ENCODE results near the gene EPHB1. TPM values are rescaled to one million over a fixed set of nuclear protein-coding genes. Genes with fewer than 3 reads are reported as not detected.
"Not testable (repeated sequence)": the region's sequence is repeated elsewhere in the genome, so short reads cannot be mapped to it uniquely, and the experiment has no call there.

EPHB1 gene
- total RNA-seq, 2 experiments from 2014 or later, result 0.32 TPM; not detected in 1

DNA sequence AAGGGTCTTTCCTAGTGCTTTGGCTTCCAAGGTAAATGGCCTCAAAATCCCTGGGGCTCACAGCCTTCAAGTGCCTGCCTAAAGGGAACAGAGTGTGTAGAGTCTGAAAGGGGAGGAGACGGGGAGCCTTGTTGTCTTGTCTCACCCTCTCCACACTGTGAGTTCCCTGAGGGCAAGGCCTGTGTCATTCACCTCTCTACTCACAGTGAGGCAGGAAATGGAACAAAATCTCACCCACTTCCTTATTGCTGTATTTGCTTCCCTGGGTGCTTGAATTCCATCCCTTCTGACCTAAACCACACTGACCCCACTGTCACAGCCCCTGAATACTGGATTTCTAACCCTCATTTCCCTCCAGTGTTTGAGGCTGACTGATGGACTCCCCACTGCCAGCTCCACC, 197.5 kb downstream of the EPHB1 start:
- no peak for DNase-seq
- Mint-ChIP-seq H3K9me3 (no peaks in the 10 kb centered on the region), H3K4me3 (no peak overlapping the region), H3K27ac (no peak overlapping the region), H3K4me1 (ENCODE audit: low read depth) (no peaks in the 10 kb centered on the region), H3K36me3 (ENCODE audit: low read depth) (no peaks in the 10 kb centered on the region), H3K27me3 (ENCODE audit: low read depth) (peaks cover 8% of the 10 kb centered on the region)
- CTCF ChIA-PET, result interaction anchor here (1.0 kb wide), 1 partner anchor 238 kb away, joined by 4 read pairs; no protein-coding TSS in a partner anchor
- intact Hi-C loops (cut with micrococcal nuclease), result no loop called here

DNA sequence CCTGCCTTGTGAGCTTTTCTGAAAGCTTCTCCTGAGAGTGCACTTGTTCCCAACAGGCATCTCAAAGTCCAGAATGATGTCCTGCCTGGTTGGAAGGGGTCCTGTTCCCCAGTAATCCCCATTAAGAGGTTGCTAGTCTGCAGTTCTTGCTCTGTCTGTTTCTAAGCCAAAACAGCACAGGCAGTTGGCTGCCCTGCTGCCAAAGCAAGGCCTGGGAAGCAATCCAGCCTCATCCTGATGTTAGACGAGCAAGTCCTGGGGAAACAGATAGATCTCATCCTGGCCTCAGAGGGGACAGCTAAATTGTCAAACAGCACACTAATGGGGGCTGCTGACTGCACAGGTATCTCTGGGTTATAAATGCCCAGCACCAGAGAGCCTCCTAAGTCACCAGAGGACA, 198.0 kb downstream of the EPHB1 start:
- Mint-ChIP-seq H3K27me3 (ENCODE audit: low read depth) (peaks cover 8% of the 10 kb centered on the region), H3K27ac (no peak overlapping the region), H3K4me3 (no peak overlapping the region), H3K4me1 (ENCODE audit: low read depth) (no peaks in the 10 kb centered on the region), H3K9me3 (no peaks in the 10 kb centered on the region), H3K36me3 (ENCODE audit: low read depth) (no peaks in the 10 kb centered on the region)
- CTCF ChIA-PET, result no interaction called here
- no peak for DNase-seq
- intact Hi-C loops (cut with micrococcal nuclease), result no loop called here

DNA sequence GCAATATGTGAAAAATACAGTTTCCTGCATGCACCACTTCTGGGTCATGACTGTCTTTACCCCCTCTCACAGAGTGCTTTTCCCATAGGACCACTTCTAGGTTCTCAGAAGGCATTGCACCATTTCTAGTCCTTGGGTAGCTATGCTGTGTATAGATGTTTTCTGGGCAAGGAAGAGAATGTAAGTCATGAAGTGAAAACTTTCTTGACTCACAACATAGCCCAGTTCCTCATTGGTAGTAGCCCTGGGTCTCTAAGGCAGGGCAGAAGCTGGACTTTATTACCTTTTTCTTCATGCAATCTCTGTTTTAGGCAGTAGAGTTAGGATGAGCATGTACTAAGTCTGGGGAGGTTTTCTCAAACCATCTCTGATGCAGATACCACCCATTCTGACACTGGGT, 203.1 kb downstream of the EPHB1 start:
- CTCF ChIA-PET, result no interaction called here
- H3K4me3 Mint-ChIP-seq, result no peak overlapping the region
- H3K27ac Mint-ChIP-seq, result no peak overlapping the region
- H3K4me1 Mint-ChIP-seq (ENCODE audit: low read depth), result no peaks in the 10 kb centered on the region
- no peak for DNase-seq
- H3K27me3 Mint-ChIP-seq (ENCODE audit: low read depth), result peaks cover 9% of the 10 kb centered on the region
- no peaks in the 10 kb centered on the region for H3K36me3 Mint-ChIP-seq (ENCODE audit: low read depth)
- H3K9me3 Mint-ChIP-seq, result no peaks in the 10 kb centered on the region
- intact Hi-C loops (cut with micrococcal nuclease), result no loop called here

DNA sequence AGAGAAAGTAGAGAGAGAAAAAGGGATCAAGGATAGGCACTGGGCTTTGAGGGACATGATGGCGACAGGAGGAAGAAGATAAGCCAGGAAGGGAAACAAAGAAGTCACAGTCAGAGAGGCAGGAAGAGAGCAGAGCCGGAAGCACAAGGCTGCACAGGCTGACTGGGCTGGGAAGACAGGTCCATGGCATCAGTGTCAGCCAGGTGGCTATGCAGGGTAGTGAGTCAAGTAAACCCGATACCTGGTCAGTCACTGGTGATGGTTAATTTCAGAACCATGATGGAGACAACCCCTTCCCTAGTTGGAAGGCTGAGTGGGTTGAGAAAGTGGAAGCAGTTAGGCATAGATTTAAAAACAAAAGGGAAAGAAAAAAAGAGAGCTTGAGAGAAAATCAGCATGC, 203.8 kb downstream of the EPHB1 start:
- Mint-ChIP-seq H3K9me3 (no peaks in the 10 kb centered on the region), H3K4me3 (no peak overlapping the region), H3K36me3 (ENCODE audit: low read depth) (no peaks in the 10 kb centered on the region), H3K4me1 (ENCODE audit: low read depth) (no peaks in the 10 kb centered on the region), H3K27me3 (ENCODE audit: low read depth) (peaks cover 9% of the 10 kb centered on the region), H3K27ac (no peak overlapping the region)
- CTCF ChIA-PET, result interaction anchor here (0.6 kb wide), 1 partner anchor 52 kb away, joined by 3 read pairs; no protein-coding TSS in a partner anchor
- intact Hi-C loops (cut with micrococcal nuclease), result no loop called here
- DNase-seq, result no peak

DNA sequence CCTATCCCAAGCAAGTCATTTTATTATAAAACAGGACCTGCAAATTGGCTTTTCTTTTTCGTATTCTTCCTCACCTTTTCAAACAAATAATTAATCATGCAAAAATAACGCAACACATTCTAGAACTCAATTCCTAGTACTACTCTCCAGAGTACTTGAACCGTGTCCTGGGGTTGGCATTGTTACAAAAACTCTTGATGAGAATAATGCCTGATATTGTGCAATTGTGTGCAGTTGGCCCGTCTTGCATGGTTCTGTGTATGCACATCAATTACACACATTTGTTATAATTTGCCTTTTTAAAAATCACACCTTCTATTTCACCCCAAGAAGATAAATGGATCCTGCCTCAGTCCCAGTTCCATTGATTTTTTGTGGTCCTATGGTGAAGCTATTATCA, 205.4 kb downstream of the EPHB1 start:
- CTCF ChIA-PET, result no interaction called here
- Mint-ChIP-seq H3K36me3 (ENCODE audit: low read depth) (no peaks in the 10 kb centered on the region), H3K9me3 (no peaks in the 10 kb centered on the region), H3K4me3 (no peak overlapping the region), H3K4me1 (ENCODE audit: low read depth) (no peaks in the 10 kb centered on the region), H3K27me3 (ENCODE audit: low read depth) (peaks cover 9% of the 10 kb centered on the region), H3K27ac (no peak overlapping the region)
- intact Hi-C loops (cut with micrococcal nuclease), result no loop called here
- no peak for DNase-seq

DNA sequence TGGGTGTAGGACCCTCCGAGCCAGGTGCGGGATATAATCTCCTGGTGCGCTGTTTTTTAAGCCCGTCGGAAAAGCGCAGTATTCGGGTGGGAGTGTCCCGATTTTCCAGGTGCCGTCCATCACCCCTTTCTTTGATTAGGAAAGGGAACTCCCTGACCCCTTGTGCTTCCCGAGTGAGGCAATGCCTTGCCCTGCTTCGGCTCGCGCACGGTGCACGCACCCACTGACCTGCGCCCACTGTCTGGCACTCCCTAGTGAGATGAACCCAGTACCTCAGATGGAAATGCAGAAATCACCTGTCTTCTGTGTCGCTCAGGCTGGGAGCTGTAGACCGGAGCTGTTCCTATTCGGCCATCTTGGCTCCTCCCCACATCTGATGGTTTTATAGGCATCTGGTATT, 210.6 kb downstream of the EPHB1 start:
- intact Hi-C loops (cut with micrococcal nuclease); CTCF ChIA-PET; H3K4me3 Mint-ChIP-seq; DNase-seq; H3K27me3 Mint-ChIP-seq (ENCODE audit: low read depth); H3K9me3 Mint-ChIP-seq; H3K27ac Mint-ChIP-seq; H3K4me1 Mint-ChIP-seq (ENCODE audit: low read depth); H3K36me3 Mint-ChIP-seq (ENCODE audit: low read depth): not testable (repeated sequence)

- H3K4me3 Mint-ChIP-seq, result no peak overlapping the region
- H3K4me1 Mint-ChIP-seq (ENCODE audit: low read depth), result no peaks in the 10 kb centered on the region
- CTCF ChIA-PET, result no interaction called here
- intact Hi-C loops (cut with micrococcal nuclease), result no loop called here
- no peak overlapping the region for H3K27ac Mint-ChIP-seq
- no peaks in the 10 kb centered on the region for H3K27me3 Mint-ChIP-seq (ENCODE audit: low read depth)
- no peaks in the 10 kb centered on the region for H3K36me3 Mint-ChIP-seq (ENCODE audit: low read depth)
- DNase-seq, result no peak
- peaks cover 4% of the 10 kb centered on the region for H3K9me3 Mint-ChIP-seq
Observed at GRCh38 chr3:135007607-135008006, 212.5 kb downstream of the EPHB1 start.

GRCh38 chr3:135008326-135008725, 213.3 kb downstream of the EPHB1 start:
- Mint-ChIP-seq H3K27ac (no peak overlapping the region), H3K4me3 (no peak overlapping the region), H3K9me3 (peaks cover 4% of the 10 kb centered on the region), H3K4me1 (ENCODE audit: low read depth) (no peaks in the 10 kb centered on the region), H3K36me3 (ENCODE audit: low read depth) (no peaks in the 10 kb centered on the region), H3K27me3 (ENCODE audit: low read depth) (no peaks in the 10 kb centered on the region)
- DNase-seq, result no peak
- CTCF ChIA-PET, result no interaction called here
- intact Hi-C loops (cut with micrococcal nuclease), result no loop called here

DNA sequence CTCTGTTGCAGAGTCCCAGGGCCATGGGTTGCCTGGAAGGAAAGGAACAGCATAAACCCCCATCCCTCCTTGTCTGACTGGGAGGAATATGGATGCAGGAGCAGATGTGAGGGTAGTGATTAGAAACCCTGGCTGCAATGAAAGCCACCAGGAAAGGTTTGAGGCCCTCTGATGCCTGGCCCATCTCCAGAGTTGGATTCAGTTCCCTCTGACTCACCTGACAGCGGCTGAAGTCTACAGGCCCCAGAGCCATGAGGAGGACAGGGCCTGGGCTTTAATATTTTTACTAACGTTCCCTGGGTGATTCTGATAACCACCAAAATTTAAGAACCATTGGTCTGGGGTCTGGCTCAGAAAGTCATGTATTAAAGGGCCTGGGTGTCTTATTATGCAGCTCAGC, 214.0 kb downstream of the EPHB1 start:
- CTCF ChIA-PET, result no interaction called here
- intact Hi-C loops (cut with micrococcal nuclease), result no loop called here
- no peaks in the 10 kb centered on the region for H3K4me1 Mint-ChIP-seq (ENCODE audit: low read depth)
- no peak overlapping the region for H3K27ac Mint-ChIP-seq
- no peaks in the 10 kb centered on the region for H3K27me3 Mint-ChIP-seq (ENCODE audit: low read depth)
- H3K36me3 Mint-ChIP-seq (ENCODE audit: low read depth), result no peaks in the 10 kb centered on the region
- no peak overlapping the region for H3K4me3 Mint-ChIP-seq
- no peak for DNase-seq
- peaks cover 4% of the 10 kb centered on the region for H3K9me3 Mint-ChIP-seq

GRCh38 chr3:135012101-135012500, 217.0 kb downstream of the EPHB1 start:
- no peak overlapping the region for H3K4me3 Mint-ChIP-seq
- peaks cover 4% of the 10 kb centered on the region for H3K27me3 Mint-ChIP-seq (ENCODE audit: low read depth)
- no peak overlapping the region for H3K27ac Mint-ChIP-seq
- H3K9me3 Mint-ChIP-seq, result no peaks in the 10 kb centered on the region
- H3K4me1 Mint-ChIP-seq (ENCODE audit: low read depth), result no peaks in the 10 kb centered on the region
- no peak for DNase-seq
- intact Hi-C loops (cut with micrococcal nuclease), result no loop called here
- H3K36me3 Mint-ChIP-seq (ENCODE audit: low read depth), result no peaks in the 10 kb centered on the region
- CTCF ChIA-PET, result no interaction called here

- CTCF ChIA-PET, result no interaction called here
- no peak overlapping the region for H3K4me3 Mint-ChIP-seq
- no peaks in the 10 kb centered on the region for H3K36me3 Mint-ChIP-seq (ENCODE audit: low read depth)
- DNase-seq, result no peak
- peaks cover 4% of the 10 kb centered on the region for H3K27me3 Mint-ChIP-seq (ENCODE audit: low read depth)
- H3K9me3 Mint-ChIP-seq, result no peaks in the 10 kb centered on the region
- no peak overlapping the region for H3K27ac Mint-ChIP-seq
- no peaks in the 10 kb centered on the region for H3K4me1 Mint-ChIP-seq (ENCODE audit: low read depth)
- intact Hi-C loops (cut with micrococcal nuclease), result no loop called here
Observed at GRCh38 chr3:135013206-135013605, 218.1 kb downstream of the EPHB1 start.

GRCh38 chr3:135014566-135014965, 219.5 kb downstream of the EPHB1 start:
- intact Hi-C loops (cut with micrococcal nuclease), result no loop called here
- no peaks in the 10 kb centered on the region for H3K4me1 Mint-ChIP-seq (ENCODE audit: low read depth)
- H3K36me3 Mint-ChIP-seq (ENCODE audit: low read depth), result no peaks in the 10 kb centered on the region
- H3K27me3 Mint-ChIP-seq (ENCODE audit: low read depth), result peaks cover 4% of the 10 kb centered on the region
- no peaks in the 10 kb centered on the region for H3K9me3 Mint-ChIP-seq
- H3K27ac Mint-ChIP-seq, result no peak overlapping the region
- no peak for DNase-seq
- H3K4me3 Mint-ChIP-seq, result no peak overlapping the region
- CTCF ChIA-PET, result no interaction called here

DNA sequence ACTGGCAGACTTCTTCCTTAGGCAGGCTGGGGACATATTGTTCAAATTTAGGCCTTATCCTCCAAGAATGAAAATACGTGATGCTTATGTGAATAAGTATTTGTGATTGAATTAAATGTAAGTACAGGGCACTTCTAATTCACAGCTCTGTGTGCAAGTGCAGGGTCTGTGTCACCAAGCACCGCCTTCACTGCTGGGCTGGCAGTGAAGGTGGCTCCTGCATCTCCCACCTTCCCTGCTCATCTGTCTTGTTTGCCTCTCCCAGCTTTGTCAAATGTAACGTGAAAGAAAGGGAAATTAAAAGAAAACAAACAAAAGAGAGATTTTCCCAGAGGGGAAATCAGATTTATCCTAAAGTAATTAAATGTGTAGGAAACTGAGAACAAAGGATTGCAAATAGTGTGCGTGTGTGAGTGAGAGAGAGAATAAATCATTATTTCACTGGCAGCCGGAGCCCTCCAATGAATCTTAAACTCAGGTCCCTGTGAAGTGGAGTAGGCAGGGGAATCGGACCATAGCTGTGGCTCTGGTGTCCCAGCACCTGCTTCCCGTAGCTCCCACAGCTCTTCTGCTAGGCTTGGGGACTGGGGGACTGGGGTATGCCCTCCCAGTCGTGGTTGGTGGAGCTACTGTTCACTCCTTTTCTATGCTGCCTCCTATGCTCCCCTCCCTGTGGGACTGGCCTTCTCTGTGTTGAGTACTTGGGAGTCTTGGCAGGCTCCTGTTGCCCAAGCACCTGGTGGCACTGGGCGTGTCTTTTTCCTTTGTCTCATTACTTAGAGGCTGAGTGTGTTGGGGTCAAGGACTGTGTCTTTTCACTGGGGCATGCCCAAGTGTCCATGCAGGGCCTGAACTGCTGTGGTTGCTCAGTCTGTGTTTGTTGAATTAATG, 222.2 kb downstream of the EPHB1 start:
- Mint-ChIP-seq H3K36me3 (ENCODE audit: low read depth) (no peaks in the 10 kb centered on the region), H3K9me3 (no peaks in the 10 kb centered on the region), H3K27ac (no peak overlapping the region), H3K27me3 (ENCODE audit: low read depth) (peaks cover 4% of the 10 kb centered on the region), H3K4me1 (ENCODE audit: low read depth) (no peaks in the 10 kb centered on the region), H3K4me3 (no peak overlapping the region)
- CTCF ChIA-PET, result no interaction called here
- DNase-seq, result no peak
- intact Hi-C loops (cut with micrococcal nuclease), result no loop called here

All from activated naive CD4-positive, alpha-beta T cell treated with anti-CD3 and anti-CD28 coated beads for 36 hours (primary cell).